Activated CD4-positive, CD25-positive, alpha-beta regulatory T cell treated with anti-CD3 and anti-CD28 coated beads, Interleukin-2, amount 50 U/mL, for 16 hours (primary cell): Measurements from ENCODE around the gene TLE6.
"Not testable (repeated sequence)": the region's sequence is repeated elsewhere in the genome, so short reads cannot be mapped to it uniquely, and the experiment has no call there.

Experiments used
- DNase-seq: peaks from one replicate; pipeline ENCODE4 v3.0.0-alpha.2; 2020; ENCODE audit warnings: low read depth, low spot score

Gene TLE6

GRCh38 chr19:2974342-2975041 lies 2.9 kb upstream of the TLE6 start:
- DNase-seq: no peak

- DNase-seq: no peak
These were observed 759 bp upstream of the TLE6 start for GRCh38 chr19:2976609-2977000.

GRCh38 chr19:2977746-2978138 lies 378 bp downstream of the TLE6 start:
- DNase-seq: no peak

- DNase-seq: no peak
These were observed 903 bp downstream of the TLE6 start for GRCh38 chr19:2978166-2978767.

- DNase-seq: no peak
These were observed 1.4 kb downstream of the TLE6 start for GRCh38 chr19:2978772-2979171.

GRCh38 chr19:2981898-2982297 lies 4.5 kb downstream of the TLE6 start:
- DNase-seq: no peak

GRCh38 chr19:2982561-2982960 lies 5.2 kb downstream of the TLE6 start:
- no peak for DNase-seq

- no peak for DNase-seq
These were observed 5.6 kb downstream of the TLE6 start for GRCh38 chr19:2982983-2983350.

- DNase-seq: no peak
These were observed 6.2 kb downstream of the TLE6 start for GRCh38 chr19:2983351-2984214.

GRCh38 chr19:2984215-2984528 lies 6.8 kb downstream of the TLE6 start:
- DNase-seq: no peak

- no peak for DNase-seq
These were observed 9.7 kb downstream of the TLE6 start for GRCh38 chr19:2986951-2987524.

- no peak for DNase-seq
These were observed 10.4 kb downstream of the TLE6 start for GRCh38 chr19:2987797-2988196.

GRCh38 chr19:2988568-2988967 lies 11.2 kb downstream of the TLE6 start:
- no peak for DNase-seq

- no peak for DNase-seq
These were observed 12.0 kb downstream of the TLE6 start for GRCh38 chr19:2989236-2989946.

GRCh38 chr19:2992333-2992732 lies 15.0 kb downstream of the TLE6 start:
- DNase-seq: not testable (repeated sequence)

- DNase-seq: no peak
These were observed 15.6 kb downstream of the TLE6 start for GRCh38 chr19:2992958-2993357.

GRCh38 chr19:2993579-2993978 lies 16.2 kb downstream of the TLE6 start:
- no peak for DNase-seq

GRCh38 chr19:2994588-2995131 lies 17.3 kb downstream of the TLE6 start:
- no peak for DNase-seq

GRCh38 chr19:2997720-2998119 lies 20.4 kb downstream of the TLE6 start:
- no peak for DNase-seq

GRCh38 chr19:2998642-2999041 lies 21.3 kb downstream of the TLE6 start:
- DNase-seq: no peak

GRCh38 chr19:3001235-3001800 lies 24.0 kb downstream of the TLE6 start:
- DNase-seq: no peak
